CD4-positive, alpha-beta T cell treated with Interleukin-2 at 100 ng/mL for 4 hours (primary cell): ENCODE results near the gene FTO.

Experiments used
- DNase-seq: peaks from one replicate; pipeline ENCODE4 v3.0.0-alpha.2; 2020; ENCODE audit warnings: low spot score

Gene FTO

GRCh38 chr16:54160939-54161897, 457.3 kb downstream of the FTO start:
- no peak for DNase-seq

- DNase-seq: no peak
Measured at GRCh38 chr16:54163197-54163843, 459.4 kb downstream of the FTO start.

- no peak for DNase-seq
Measured at GRCh38 chr16:54164789-54165173, 460.8 kb downstream of the FTO start.

- no peak for DNase-seq
Measured at GRCh38 chr16:54165174-54165911, 461.4 kb downstream of the FTO start.

- no peak for DNase-seq
Measured at GRCh38 chr16:54165912-54166865, 462.2 kb downstream of the FTO start.

- no peak for DNase-seq
Measured at GRCh38 chr16:54169112-54169511, 465.2 kb downstream of the FTO start.

GRCh38 chr16:54171626-54172537, 467.9 kb downstream of the FTO start:
- DNase-seq: no peak

- no peak for DNase-seq
Measured at GRCh38 chr16:54173490-54173889, 469.5 kb downstream of the FTO start.

- DNase-seq: no peak
Measured at GRCh38 chr16:54174201-54174600, 470.2 kb downstream of the FTO start.

- DNase-seq: no peak
Measured at GRCh38 chr16:54174750-54175149, 470.8 kb downstream of the FTO start.

GRCh38 chr16:54175169-54175551, 471.2 kb downstream of the FTO start:
- no peak for DNase-seq

GRCh38 chr16:54175552-54176375, 471.8 kb downstream of the FTO start:
- DNase-seq: no peak

GRCh38 chr16:54176376-54176901, 472.5 kb downstream of the FTO start:
- no peak for DNase-seq

GRCh38 chr16:54177052-54177861, 473.3 kb downstream of the FTO start:
- no peak for DNase-seq

- DNase-seq: no peak
Measured at GRCh38 chr16:54177862-54178477, 474.0 kb downstream of the FTO start.

- no peak for DNase-seq
Measured at GRCh38 chr16:54178478-54178976, 474.6 kb downstream of the FTO start.

- no peak for DNase-seq
Measured at GRCh38 chr16:54180421-54181359, 476.7 kb downstream of the FTO start.
